HL-60 (cell line): Measurements from ENCODE around the gene HCRT.

Source experiments
- CTCF ChIP-seq: IDR thresholded peaks from one replicate; pipeline ENCODE4 v1.5.1; 2011; ENCODE audit warnings: low read length, control low read depth, inconsistent platforms; ENCODE audit not compliant: insufficient read depth
- GABPA ChIP-seq: IDR thresholded peaks from 2 replicates; pipeline ENCODE4 v1.6.1; 2012; ENCODE audit warnings: low read depth
- POLR2AphosphoS5 ChIP-seq: IDR thresholded peaks from 2 replicates; pipeline ENCODE4 v1.6.1; 2012; ENCODE audit warnings: low read depth
- REST ChIP-seq: IDR thresholded peaks from 2 replicates; pipeline ENCODE4 v1.6.1; 2012; ENCODE audit warnings: low read depth; ENCODE audit not compliant: insufficient replicate concordance

DNA sequence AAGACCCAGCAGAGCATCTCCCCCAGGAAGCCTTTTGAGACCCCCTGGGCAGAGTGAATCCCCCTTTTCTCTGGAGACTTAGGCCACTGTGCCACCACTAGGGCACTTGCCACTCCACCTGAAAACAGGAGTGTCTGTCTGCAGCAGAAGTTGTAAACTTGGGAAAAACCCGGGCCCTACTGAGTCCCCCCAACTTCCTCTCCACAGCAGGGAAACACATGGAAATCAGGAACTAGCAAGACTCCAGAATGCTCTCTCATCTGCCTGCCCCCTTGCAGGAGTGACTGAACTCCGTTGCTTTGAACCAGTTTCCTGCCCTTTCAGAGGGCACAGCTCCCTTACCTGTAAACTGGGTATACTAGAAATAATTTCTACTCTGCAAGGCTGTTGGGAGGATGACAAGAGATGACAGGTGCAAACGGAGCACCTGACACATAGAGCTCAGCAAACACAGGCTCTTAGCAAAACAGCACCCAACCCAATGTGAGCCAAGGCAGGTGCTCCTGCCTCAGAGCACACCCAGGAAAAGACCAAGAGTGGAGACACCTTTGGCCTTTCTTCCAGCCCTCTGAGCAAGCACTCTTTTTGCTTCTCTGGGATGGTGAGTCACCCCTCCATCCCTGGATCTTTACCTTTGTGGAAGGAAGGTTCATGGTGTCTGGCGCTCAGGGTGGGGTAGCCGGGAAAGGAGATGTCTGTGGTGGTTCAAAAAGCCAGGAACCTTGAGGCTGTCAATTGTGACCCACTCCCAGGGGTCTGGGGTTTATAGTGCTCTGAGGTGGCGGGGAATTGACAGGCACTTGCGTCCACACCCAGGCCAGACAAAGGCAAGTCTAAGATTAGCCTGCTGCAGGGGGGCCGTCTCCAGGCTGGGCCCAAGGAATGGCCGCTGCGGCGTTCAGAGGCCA, at the start of gene HCRT:
- TF ChIP-seq CTCF (no peak), REST (no peak), GABPA (no peak), POLR2AphosphoS5 (no peak)
